NCI-H2196 (cell line): ENCODE results near the gene NFU1.
"Not testable (repeated sequence)": the region's sequence is repeated elsewhere in the genome, so short reads cannot be mapped to it uniquely, and the experiment has no call there.

ENCODE experiments used
- DNase-seq: peaks from one replicate; lab custom pipeline; 2025; ENCODE audit not compliant: unreplicated experiment; lab: John Stamatoyannopoulos, UW

NFU1 gene

DNA sequence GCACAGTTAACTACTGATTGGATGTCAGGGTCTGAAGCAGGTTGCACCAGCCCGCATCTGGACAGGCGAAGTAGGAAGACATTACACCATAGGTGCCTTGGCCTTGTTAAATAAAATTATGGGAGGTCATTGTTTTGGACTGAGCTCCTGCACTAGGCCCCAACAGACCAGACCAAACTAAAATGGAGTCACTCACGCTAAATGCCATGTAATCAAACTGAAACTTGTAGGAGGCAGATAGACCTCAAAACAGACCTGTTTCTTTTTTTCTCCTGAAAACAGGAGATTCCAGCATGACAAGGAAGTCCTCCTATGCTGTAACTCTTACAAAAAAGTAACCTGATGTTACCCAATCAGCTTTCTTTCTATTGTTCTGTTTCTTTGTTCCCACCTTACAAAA lies 15.5 kb upstream of the NFU1 start:
- no peak for DNase-seq

GRCh38 chr2:69450735-69451416 lies 13.6 kb upstream of the NFU1 start:
- no peak for DNase-seq

DNA sequence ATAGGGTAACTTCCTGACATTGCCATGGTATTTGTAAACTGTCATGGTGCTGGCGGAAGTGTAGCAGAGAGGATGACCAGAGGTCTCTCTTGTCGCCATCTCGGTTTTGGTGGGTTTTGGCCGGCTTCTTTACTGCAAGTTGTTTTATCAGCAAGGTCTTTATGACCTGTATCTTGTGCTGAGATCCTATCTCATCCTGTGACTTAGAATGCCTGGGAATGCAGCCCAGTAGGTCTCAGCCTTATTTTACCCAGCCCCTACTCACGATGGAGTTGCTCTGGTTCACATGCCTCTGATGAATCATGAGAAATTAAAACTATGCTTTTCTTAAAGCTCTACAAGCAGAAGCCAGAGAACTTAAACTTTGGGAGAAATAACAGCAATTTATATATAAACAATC lies 12.7 kb upstream of the NFU1 start:
- no peak for DNase-seq

DNA sequence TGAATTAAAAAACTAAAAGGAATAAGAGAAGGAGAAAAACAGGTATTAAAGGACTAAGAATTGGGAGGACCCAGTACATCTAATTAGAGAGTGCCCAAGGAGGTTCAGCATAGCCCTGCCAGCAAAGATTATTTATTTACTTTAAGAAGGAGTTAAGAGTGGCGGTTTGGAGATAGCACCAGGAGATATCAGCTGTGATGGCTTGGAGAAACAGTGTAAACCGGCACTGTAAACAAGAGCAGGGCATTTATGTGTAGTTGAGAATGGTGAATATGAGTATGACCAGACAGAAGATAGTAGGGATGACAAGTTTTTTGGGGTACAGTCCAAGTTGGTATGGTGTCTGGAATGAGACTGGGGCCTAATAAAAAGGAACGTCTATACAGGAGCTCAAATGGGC lies 6.4 kb upstream of the NFU1 start:
- not testable (repeated sequence) for DNase-seq

GRCh38 chr2:69439499-69439898 lies 2.3 kb upstream of the NFU1 start:
- not testable (repeated sequence) for DNase-seq

- no peak for DNase-seq
These were observed 1.3 kb upstream of the NFU1 start for GRCh38 chr2:69438580-69438979.

DNA sequence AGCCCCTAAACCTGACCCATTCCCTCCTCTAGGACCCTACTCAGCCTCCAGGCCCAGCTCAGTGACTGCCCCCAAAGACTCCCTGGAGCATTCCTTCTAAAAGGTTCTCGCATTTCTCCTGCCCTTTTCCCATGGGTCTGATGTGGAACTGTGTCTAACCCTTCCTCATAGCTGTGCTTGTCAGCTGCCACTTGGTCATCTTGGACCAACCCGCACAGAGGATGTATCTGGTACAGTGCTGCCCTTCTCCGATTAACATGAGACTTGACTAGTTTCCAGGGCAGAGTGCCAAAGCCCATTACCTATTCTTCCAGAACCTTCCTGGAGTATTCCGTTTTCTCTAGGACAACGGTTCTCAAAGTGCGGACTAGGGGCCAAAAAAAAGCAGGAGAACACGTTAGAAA lies 518 bp upstream of the NFU1 start:
- DNase-seq: peak; percentile 34

DNA sequence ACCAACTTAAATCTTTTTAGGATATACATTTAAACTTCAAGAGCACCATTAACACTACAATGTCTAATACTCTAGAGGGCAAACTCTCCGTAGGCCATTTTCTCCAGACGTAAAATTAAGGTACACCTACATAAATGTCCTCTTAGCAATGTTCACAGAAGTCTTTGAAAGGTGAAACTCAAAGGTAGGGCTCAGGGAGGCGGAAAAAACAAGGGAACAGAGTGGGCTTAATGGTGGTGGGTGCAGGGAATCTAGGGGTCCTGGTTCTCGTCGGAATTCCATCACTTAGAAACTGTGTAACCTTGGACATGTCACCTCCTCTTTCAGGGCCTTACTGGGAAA lies 668 bp downstream of the NFU1 start:
- no peak for DNase-seq

DNA sequence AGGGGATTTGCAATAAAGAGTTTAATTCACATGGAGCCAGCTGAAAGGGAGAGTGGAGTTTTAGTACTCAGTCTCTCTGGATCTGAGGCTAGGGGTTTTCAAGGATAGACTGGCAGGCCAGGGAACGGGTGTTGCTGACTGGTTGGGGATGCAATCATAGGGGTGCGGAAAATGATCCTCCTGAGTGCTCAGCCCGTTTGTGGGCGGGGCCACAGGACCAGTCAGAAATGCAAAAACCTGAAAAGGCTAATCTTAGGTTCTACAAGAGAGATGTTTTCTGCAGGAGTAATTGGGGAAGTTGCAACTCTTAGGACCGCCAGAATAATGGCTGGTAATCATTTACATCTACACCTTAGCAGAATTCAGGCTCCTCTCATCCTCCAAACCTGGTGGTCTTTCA lies 2.5 kb downstream of the NFU1 start:
- DNase-seq: no peak

- no peak for DNase-seq
These were observed 7.6 kb downstream of the NFU1 start for GRCh38 chr2:69429491-69430183.

GRCh38 chr2:69428981-69429380 lies 8.3 kb downstream of the NFU1 start:
- no peak for DNase-seq

DNA sequence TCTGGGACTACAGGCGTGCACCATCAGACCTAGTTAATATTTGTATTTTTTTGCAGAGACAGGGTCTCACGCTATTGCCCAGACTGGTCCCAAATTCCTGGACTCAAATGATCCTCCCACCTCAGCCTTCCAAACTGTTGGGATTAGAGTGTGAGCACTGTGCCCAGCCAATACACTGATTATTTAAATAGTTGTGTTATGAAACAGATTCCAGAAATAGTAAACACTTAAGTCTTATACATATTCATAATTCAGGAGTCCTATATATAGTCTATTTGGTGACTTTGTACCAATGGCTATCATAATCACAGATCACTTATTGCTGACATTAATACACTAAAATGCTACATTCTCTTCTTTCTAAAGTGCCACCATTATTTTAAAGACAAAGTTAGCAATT lies 12.8 kb downstream of the NFU1 start:
- no peak for DNase-seq

DNA sequence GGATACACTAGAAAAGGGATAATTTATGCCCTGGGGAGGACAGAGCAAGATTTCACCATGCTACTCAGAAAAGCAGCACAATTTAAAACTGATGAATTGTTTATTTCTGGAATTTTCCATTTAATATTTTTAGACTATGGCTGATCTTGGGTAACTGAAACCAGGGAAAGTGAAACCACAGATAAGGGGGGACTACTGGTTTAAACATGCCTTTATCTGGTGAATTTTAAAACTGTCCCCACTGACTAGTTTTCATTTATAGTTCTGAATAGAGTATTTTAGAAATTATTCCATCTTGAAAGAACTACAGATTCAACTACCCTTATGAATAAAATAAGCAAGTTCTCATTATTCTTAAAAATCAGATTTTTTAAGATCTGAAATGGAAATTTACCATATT lies 15.0 kb downstream of the NFU1 start:
- no peak for DNase-seq

DNA sequence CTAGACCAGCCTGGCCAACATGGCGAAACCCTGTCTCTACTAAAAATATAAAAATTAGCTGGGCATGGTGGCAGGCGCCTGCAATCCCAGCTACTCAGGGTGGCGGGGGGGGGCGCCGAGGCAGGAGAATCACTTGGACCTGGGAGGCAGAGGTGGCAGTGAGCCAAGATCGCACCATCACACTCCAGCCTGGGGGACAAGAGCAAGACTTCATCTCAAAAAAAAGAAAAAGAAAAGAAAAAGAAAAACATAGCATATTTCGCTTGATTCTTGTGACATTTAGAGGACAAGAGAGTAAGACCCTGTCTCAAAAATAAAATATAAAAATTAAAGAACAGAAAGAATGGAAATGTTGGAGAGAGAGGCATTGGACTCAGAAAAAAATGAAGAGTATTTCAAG lies 18.1 kb downstream of the NFU1 start:
- DNase-seq: not testable (repeated sequence)

GRCh38 chr2:69416147-69416546 lies 21.1 kb downstream of the NFU1 start:
- DNase-seq: no peak

GRCh38 chr2:69411120-69411519 lies 26.1 kb downstream of the NFU1 start:
- DNase-seq: no peak

GRCh38 chr2:69405306-69405705 lies 31.9 kb downstream of the NFU1 start:
- DNase-seq: no peak

GRCh38 chr2:69400121-69400520 lies 37.1 kb downstream of the NFU1 start:
- DNase-seq: no peak

- no peak for DNase-seq
These were observed 40.0 kb downstream of the NFU1 start for GRCh38 chr2:69397234-69397633.

- DNase-seq: no peak
These were observed 41.4 kb downstream of the NFU1 start for GRCh38 chr2:69395866-69396265.

DNA sequence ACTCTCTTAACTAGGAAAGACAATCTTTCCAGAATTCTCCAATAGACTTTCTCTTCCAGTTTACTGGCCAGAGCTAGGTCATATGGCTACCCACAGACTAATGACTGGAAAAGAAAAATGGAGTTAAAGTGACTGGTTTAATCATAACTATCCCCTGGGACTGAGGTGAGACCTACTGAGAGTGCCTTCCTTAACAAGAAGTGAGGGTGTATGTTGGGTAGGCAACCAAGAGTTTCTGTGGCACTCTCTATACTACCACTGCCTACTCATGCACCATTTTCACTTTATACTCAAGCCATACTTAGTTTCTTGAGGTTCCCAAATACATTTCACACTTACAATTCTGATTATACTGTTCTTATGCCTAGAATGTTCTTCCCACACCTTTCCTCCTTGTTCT lies 43.3 kb downstream of the NFU1 start:
- DNase-seq: no peak

DNA sequence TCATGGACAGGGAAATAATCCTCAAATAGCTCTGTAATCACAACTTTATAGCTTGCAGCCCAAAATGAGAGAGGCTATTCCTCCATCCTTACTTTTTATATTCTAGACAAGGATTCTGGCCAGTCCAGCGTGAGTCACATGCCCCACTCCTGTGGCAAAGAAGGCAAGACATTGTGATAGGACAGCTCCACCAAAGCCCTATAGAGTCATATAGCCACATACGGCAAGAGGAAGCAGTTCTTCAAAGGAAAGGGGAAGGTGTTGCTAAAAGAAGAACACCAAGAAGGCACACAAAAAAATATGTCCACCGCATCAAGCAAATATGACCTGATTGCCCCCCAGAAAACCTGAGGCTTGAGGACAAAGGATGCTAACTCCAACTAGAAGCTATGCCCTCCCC lies 46.8 kb downstream of the NFU1 start:
- DNase-seq: no peak

DNA sequence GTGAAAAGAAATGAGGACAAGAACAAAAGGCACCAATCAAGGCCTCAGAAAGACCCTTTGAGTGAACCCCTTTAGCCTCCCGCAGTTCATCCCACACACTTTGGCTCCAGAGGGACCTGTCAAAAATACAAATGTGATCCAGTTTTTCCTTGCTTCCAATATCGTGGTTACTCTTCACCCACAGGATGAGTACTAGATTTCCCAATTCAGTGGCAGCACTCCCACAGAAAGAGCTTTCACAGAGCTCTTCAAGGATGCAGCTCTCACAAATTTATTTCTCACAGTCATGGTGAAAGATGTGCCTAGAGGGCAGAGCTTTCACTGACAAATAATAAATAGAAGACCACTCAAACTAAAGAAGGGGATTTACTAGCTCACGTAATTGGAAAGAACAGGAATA lies 47.2 kb downstream of the NFU1 start:
- DNase-seq: no peak
